Hepatocyte (in vitro differentiated cells): ENCODE measurements around the gene ABCB8. TPM values are rescaled to one million over a fixed set of nuclear protein-coding genes. Genes with fewer than 3 reads are reported as not detected.

Source experiments
- DNase-seq: peaks from one replicate; pipeline ENCODE4 v3.0.0-alpha.2; 2016; ENCODE audit warnings: low spot score
- H2AFZ ChIP-seq: fragments of 200-600 bp; sonication (generic); 2 replicates; pipeline ENCODE4 v1.6.0; 2016; ENCODE audit warnings: antibody characterized with exemption, mild to moderate bottlenecking
- H3K27ac ChIP-seq: fragments of 200-600 bp; sonication (generic); 2 replicates; pipeline ENCODE4 v1.5.1; 2016; ENCODE audit warnings: mild to moderate bottlenecking
- H3K27me3 ChIP-seq: fragments of 200-600 bp; sonication (generic); 2 replicates; pipeline ENCODE4 v1.6.1; 2016
- H3K36me3 ChIP-seq: fragments of 200-600 bp; sonication (generic); replicated peaks from 2 replicates; pipeline ENCODE4 v1.5.1; 2016; ENCODE audit warnings: low read depth; ENCODE audit not compliant: insufficient read depth
- H3K4me1 ChIP-seq: fragments of 200-600 bp; sonication (generic); 2 replicates; pipeline ENCODE4 v1.5.1; 2016; ENCODE audit warnings: mild to moderate bottlenecking, moderate library complexity; ENCODE audit not compliant: insufficient read depth
- H3K4me2 ChIP-seq: fragments of 200-600 bp; sonication (generic); 2 replicates; pipeline ENCODE4 v1.6.0; 2016
- H3K4me3 ChIP-seq: fragments of 200-600 bp; sonication (generic); 2 replicates; pipeline ENCODE4 v1.5.1; 2016; ENCODE audit warnings: mild to moderate bottlenecking
- H3K79me2 ChIP-seq: fragments of 200-600 bp; sonication (generic); 2 replicates; pipeline ENCODE4 v1.6.0; 2017; ENCODE audit warnings: mild to moderate bottlenecking
- H3K9me2 ChIP-seq: fragments of 200-600 bp; sonication (generic); replicated peaks from 2 replicates; pipeline ENCODE4 v1.6.0; 2017; ENCODE audit warnings: mild to moderate bottlenecking; ENCODE audit not compliant: insufficient read depth
- H3K9me3 ChIP-seq: fragments of 200-600 bp; sonication (generic); 2 replicates; pipeline ENCODE4 v1.5.1; 2016; ENCODE audit warnings: low read depth, mild to moderate bottlenecking
- H4K20me1 ChIP-seq: fragments of 200-600 bp; sonication (generic); 2 replicates; pipeline ENCODE4 v1.6.0; 2016; ENCODE audit warnings: mild to moderate bottlenecking; ENCODE audit not compliant: insufficient read depth, poor library complexity, severe bottlenecking
- CTCF ChIP-seq: fragments of 200-600 bp; sonication (generic); IDR thresholded peaks from 2 replicates; pipeline ENCODE4 v1.5.1; 2016; ENCODE audit warnings: antibody characterized with exemption, mild to moderate bottlenecking; ENCODE audit not compliant: poor library complexity
- EZH2 ChIP-seq: fragments of 200-600 bp; sonication (generic); IDR thresholded peaks from 2 replicates; pipeline ENCODE4 v1.6.1; 2016; ENCODE audit warnings: antibody characterized with exemption, mild to moderate bottlenecking, borderline replicate concordance
- EZH2phosphoT487 ChIP-seq: fragments of 200-600 bp; sonication (generic); IDR thresholded peaks from one replicate; pipeline ENCODE4 v1.6.1; 2018; ENCODE audit warnings: antibody characterized with exemption, mild to moderate bottlenecking, low read depth, moderate library complexity; ENCODE audit not compliant: unreplicated experiment, severe bottlenecking
- WGBS: methylation state at CpG from one replicate; pipeline ENCODE4 v1.1.6; 2016; ENCODE audit warnings: low lambda C conversion rate; ENCODE audit errors: missing lambda C conversion rate; 5-methylcytosine and 5-hydroxymethylcytosine counted together
- polyA plus RNA-seq: library from polyadenylated mRNA; unstranded; fragments of >200 nt; fragmentation: Nextera tagmentation; extraction: Ambion mirVana; gene quantifications from 2 replicates; pipeline ENCODE4 v1.2.1, GENCODE V29; 2016
- total RNA-seq: library from RNA; depleted of rRNA; stranded (reverse); fragments of >200 nt; gene quantifications from 2 replicates; pipeline ENCODE4 v1.2.3, GENCODE V29; 2014

Gene ABCB8
- total and polyA plus RNA-seq, 2 experiments from 2014 or later, result 24.4 to 32.6 TPM

- no peaks in the 10 kb centered on the region for H3K9me3 ChIP-seq
- peaks cover 32% of the 10 kb centered on the region for H3K79me2 ChIP-seq
- TF ChIP-seq CTCF (no peak), EZH2phosphoT487 (no peak), EZH2 (no peak)
- no peak overlapping the region for H3K4me3 ChIP-seq
- no peak overlapping the region for H3K4me2 ChIP-seq
- H3K36me3 ChIP-seq, result no peaks in the 10 kb centered on the region
- H3K9me2 ChIP-seq, result no peaks in the 10 kb centered on the region
- no peak overlapping the region for H2AFZ ChIP-seq
- H4K20me1 ChIP-seq, result peaks cover 22% of the 10 kb centered on the region
- peaks cover 19% of the 10 kb centered on the region for H3K4me1 ChIP-seq
- no peak overlapping the region for H3K27ac ChIP-seq
- WGBS, result 97% methylated on average over 32 of the region's 39 CpGs
- no peaks in the 10 kb centered on the region for H3K27me3 ChIP-seq
- DNase-seq, result no peak
These were observed 38.2 kb downstream of the ABCB8 start for GRCh38 chr7:151066273-151066974.

GRCh38 chr7:151068069-151068773, 40.0 kb downstream of the ABCB8 start:
- WGBS, result 73% methylated on average over 12 of the region's 12 CpGs
- no peaks in the 10 kb centered on the region for H3K27me3 ChIP-seq
- H3K4me3 ChIP-seq, result no peak overlapping the region
- H3K27ac ChIP-seq, result no peak overlapping the region
- peaks cover 17% of the 10 kb centered on the region for H4K20me1 ChIP-seq
- no peaks in the 10 kb centered on the region for H3K9me2 ChIP-seq
- DNase-seq, result no peak
- H3K79me2 ChIP-seq, result peaks cover 25% of the 10 kb centered on the region
- H3K4me1 ChIP-seq, result peaks cover 5% of the 10 kb centered on the region
- no peak overlapping the region for H3K4me2 ChIP-seq
- H3K9me3 ChIP-seq, result no peaks in the 10 kb centered on the region
- H2AFZ ChIP-seq, result no peak overlapping the region
- no peak for TF ChIP-seq CTCF
- TF ChIP-seq EZH2phosphoT487, result no peak
- TF ChIP-seq EZH2, result no peak
- no peaks in the 10 kb centered on the region for H3K36me3 ChIP-seq

DNA sequence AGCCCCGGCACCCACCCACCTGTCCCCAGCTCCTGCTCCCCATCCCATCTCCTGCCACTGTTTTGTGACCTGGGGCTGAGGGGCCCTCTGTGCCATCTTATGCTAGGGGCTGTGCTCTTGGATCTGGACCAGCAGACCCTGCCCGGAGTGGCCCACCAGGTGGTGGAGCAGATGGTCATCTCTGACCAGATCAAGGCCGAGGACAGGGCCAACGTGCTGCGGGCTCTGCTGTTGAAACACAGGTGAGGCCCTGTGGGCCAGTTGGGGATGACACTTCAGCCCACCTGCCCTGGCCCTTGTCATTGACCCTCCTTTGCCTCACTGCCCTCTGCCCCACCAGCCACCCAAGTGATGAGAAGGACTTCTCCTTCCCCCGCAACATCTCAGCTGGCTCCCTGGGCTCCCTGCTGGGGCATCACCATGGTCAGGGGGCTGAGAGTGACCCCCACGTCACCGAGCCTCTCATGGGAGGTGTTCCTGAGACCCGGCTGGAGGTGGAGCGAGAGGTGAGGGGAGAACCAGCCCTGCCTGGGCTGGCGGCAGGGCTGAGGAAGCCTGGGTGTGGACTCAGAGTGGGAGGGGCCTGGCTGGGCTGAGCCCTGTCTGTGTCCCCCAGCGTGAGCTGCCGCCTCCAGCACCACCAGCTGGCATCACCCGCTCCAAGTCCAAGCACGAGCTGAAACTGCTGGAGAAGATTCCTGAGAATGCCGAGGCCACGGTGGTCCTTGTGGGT, 41.8 kb downstream of the ABCB8 start:
- Histone ChIP-seq H3K4me1 (no peaks in the 10 kb centered on the region), H3K79me2 (peaks cover 9% of the 10 kb centered on the region), H3K27ac (no peak overlapping the region), H3K9me2 (no peaks in the 10 kb centered on the region), H3K4me3 (no peak overlapping the region), H2AFZ (no peak overlapping the region), H3K27me3 (no peaks in the 10 kb centered on the region), H3K4me2 (no peak overlapping the region), H3K9me3 (no peaks in the 10 kb centered on the region), H3K36me3 (no peaks in the 10 kb centered on the region), H4K20me1 (peaks cover 2% of the 10 kb centered on the region)
- 98% methylated on average over 17 of the region's 17 CpGs for WGBS
- no peak for DNase-seq
- TF ChIP-seq EZH2phosphoT487 (no peak), CTCF (no peak), EZH2 (no peak)
